Natural killer cell treated with Interleukin-12 subunit alpha and Interleukin-12 subunit beta and Interleukin-15 and Interleukin-18, amount 100 ng/mL, for 72 hours (primary cell): Measurements from ENCODE around the gene RAP1GAP. TPM values are rescaled to one million over a fixed set of nuclear protein-coding genes. Genes with fewer than 3 reads are reported as not detected.

Experiments used
- ATAC-seq, 2 donors: fragments of 150-1000 bp; cut with Tn5 transposase in 1 of 2; sonication (Bioruptor Pico), chemical (Tn5 transposase) in 1 of 2; 2 replicates each; pipeline ENCODE4 v1.10.0; 2021
- DNase-seq: peaks from one replicate; pipeline ENCODE4 v3.0.0; 2022; ENCODE audit warnings: low spot score
- H3K27ac Mint-ChIP-seq, 2 donors: 1 replicate in 1 of 2; 2 replicates in 1 of 2; pipeline ENCODE4 v1.8.0; 2022; ENCODE audit warnings: mixed read lengths in 2 of 2, mild to moderate bottlenecking in 1 of 2, moderate library complexity in 1 of 2
- H3K27me3 Mint-ChIP-seq, 2 donors: 1 replicate in 1 of 2; 2 replicates in 1 of 2; pipeline ENCODE4 v1.8.0; 2022; ENCODE audit warnings: mixed read lengths in 2 of 2
- H3K36me3 Mint-ChIP-seq: one replicate; pipeline ENCODE4 v1.8.0; 2022; ENCODE audit warnings: mixed read lengths
- H3K4me1 Mint-ChIP-seq, 2 donors: 1 replicate in 1 of 2; 2 replicates in 1 of 2; pipeline ENCODE4 v1.8.0; 2022; ENCODE audit warnings: low read depth in 2 of 2, mixed read lengths in 2 of 2, mild to moderate bottlenecking in 1 of 2
- H3K4me3 Mint-ChIP-seq: one replicate; pipeline ENCODE4 v1.8.0; 2022; ENCODE audit warnings: mixed read lengths
- H3K9me3 Mint-ChIP-seq: 2 replicates; pipeline ENCODE4 v1.8.0; 2022; ENCODE audit warnings: mixed read lengths
- total RNA-seq, 2 donors: library from RNA; stranded (reverse); gene quantifications; one replicate each; pipeline ENCODE4 v1.2.3, GENCODE V29; 2022

Gene RAP1GAP
- total RNA-seq, 2 donors from 2014 or later = 0.19 TPM; not detected in 1

- Mint-ChIP-seq H3K9me3 (no peaks in the 10 kb centered on the region), H3K27me3 (peaks cover 6 to 7% of the 10 kb centered on the region in 2 donors), H3K36me3 (no peaks in the 10 kb centered on the region), H3K27ac (no peak overlapping the region), H3K4me3 (no peak overlapping the region), H3K4me1 (peaks cover 11 to 13% of the 10 kb centered on the region in 2 donors)
- ATAC-seq = no peak
- DNase-seq = no peak
These were observed 63.0 kb downstream of the RAP1GAP start for GRCh38 chr1:21605964-21606705.

- H3K36me3 Mint-ChIP-seq = no peaks in the 10 kb centered on the region
These were observed 64.0 kb downstream of the RAP1GAP start for GRCh38 chr1:21605012-21605715.

GRCh38 chr1:21604208-21604957, 64.8 kb downstream of the RAP1GAP start:
- Mint-ChIP-seq H3K27ac (no peak overlapping the region), H3K4me3 (no peak overlapping the region), H3K36me3 (no peaks in the 10 kb centered on the region), H3K9me3 (no peaks in the 10 kb centered on the region), H3K27me3 (peaks cover 6 to 7% of the 10 kb centered on the region in 2 donors), H3K4me1 (peaks cover 11 to 13% of the 10 kb centered on the region in 2 donors)
- DNase-seq (no peak), ATAC-seq (no peak)

More at GRCh38 chr1:21605012-21605715, 64.0 kb downstream of the RAP1GAP start:
- H3K9me3 Mint-ChIP-seq = no peaks in the 10 kb centered on the region
- DNase-seq = no peak
- no peak overlapping the region for H3K27ac Mint-ChIP-seq
- H3K27me3 Mint-ChIP-seq = peaks cover 6 to 7% of the 10 kb centered on the region in 2 donors
- ATAC-seq = no peak
- no peak overlapping the region for H3K4me3 Mint-ChIP-seq
- H3K4me1 Mint-ChIP-seq = peaks cover 11 to 13% of the 10 kb centered on the region in 2 donors

GRCh38 chr1:21603177-21604138, 65.7 kb downstream of the RAP1GAP start:
- H3K4me1 Mint-ChIP-seq = peaks cover 11% of the 10 kb centered on the region in 2 donors

GRCh38 chr1:21601278-21602048, 67.7 kb downstream of the RAP1GAP start:
- Mint-ChIP-seq H3K27me3 (no peaks in the 10 kb centered on the region), H3K4me3 (no peak overlapping the region), H3K27ac (no peak overlapping the region), H3K4me1 (no peaks in the 10 kb centered on the region), H3K36me3 (no peaks in the 10 kb centered on the region), H3K9me3 (no peaks in the 10 kb centered on the region)
- no peak for DNase-seq
- no peak for ATAC-seq

More at GRCh38 chr1:21603177-21604138, 65.7 kb downstream of the RAP1GAP start:
- DNase-seq = no peak
- peaks cover 3 to 7% of the 10 kb centered on the region in 2 donors for H3K27me3 Mint-ChIP-seq
- H3K9me3 Mint-ChIP-seq = no peaks in the 10 kb centered on the region
- ATAC-seq = no peak
- no peak overlapping the region for H3K27ac Mint-ChIP-seq
- no peak overlapping the region for H3K4me3 Mint-ChIP-seq
- no peaks in the 10 kb centered on the region for H3K36me3 Mint-ChIP-seq

- no peaks in the 10 kb centered on the region for H3K27me3 Mint-ChIP-seq
- H3K4me3 Mint-ChIP-seq = no peak overlapping the region
- no peaks in the 10 kb centered on the region for H3K9me3 Mint-ChIP-seq
- H3K27ac Mint-ChIP-seq = no peak overlapping the region
- ATAC-seq (no peak), DNase-seq (no peak)
- no peaks in the 10 kb centered on the region for H3K36me3 Mint-ChIP-seq
- no peaks in the 10 kb centered on the region for H3K4me1 Mint-ChIP-seq
These were observed 69.8 kb downstream of the RAP1GAP start for GRCh38 chr1:21599402-21599801.

GRCh38 chr1:21598904-21599303, 70.3 kb downstream of the RAP1GAP start:
- no peak overlapping the region for H3K4me3 Mint-ChIP-seq
- DNase-seq (no peak), ATAC-seq (no peak)
- H3K4me1 Mint-ChIP-seq = no peaks in the 10 kb centered on the region
- H3K27me3 Mint-ChIP-seq = no peaks in the 10 kb centered on the region
- H3K9me3 Mint-ChIP-seq = no peaks in the 10 kb centered on the region
- no peaks in the 10 kb centered on the region for H3K36me3 Mint-ChIP-seq
- H3K27ac Mint-ChIP-seq = no peak overlapping the region

GRCh38 chr1:21598417-21598816, 70.7 kb downstream of the RAP1GAP start:
- Mint-ChIP-seq H3K27me3 (no peaks in the 10 kb centered on the region), H3K4me1 (no peaks in the 10 kb centered on the region), H3K9me3 (no peaks in the 10 kb centered on the region), H3K27ac (no peak overlapping the region), H3K4me3 (no peak overlapping the region), H3K36me3 (no peaks in the 10 kb centered on the region)
- ATAC-seq = no peak
- DNase-seq = no peak

- Mint-ChIP-seq H3K9me3 (no peaks in the 10 kb centered on the region), H3K36me3 (no peaks in the 10 kb centered on the region), H3K4me3 (no peak overlapping the region), H3K4me1 (no peaks in the 10 kb centered on the region), H3K27me3 (no peaks in the 10 kb centered on the region), H3K27ac (no peak overlapping the region)
- no peak for DNase-seq
- no peak for ATAC-seq
These were observed 71.4 kb downstream of the RAP1GAP start for GRCh38 chr1:21597753-21598152.

GRCh38 chr1:21596628-21597027, 72.5 kb downstream of the RAP1GAP start:
- DNase-seq (no peak), ATAC-seq (no peak)
- Mint-ChIP-seq H3K27me3 (no peaks in the 10 kb centered on the region), H3K4me3 (no peak overlapping the region), H3K4me1 (no peaks in the 10 kb centered on the region), H3K36me3 (no peaks in the 10 kb centered on the region), H3K27ac (no peak overlapping the region), H3K9me3 (no peaks in the 10 kb centered on the region)

GRCh38 chr1:21596174-21596573, 73.0 kb downstream of the RAP1GAP start:
- Mint-ChIP-seq H3K4me1 (no peaks in the 10 kb centered on the region), H3K36me3 (no peaks in the 10 kb centered on the region), H3K4me3 (no peak overlapping the region), H3K9me3 (no peaks in the 10 kb centered on the region), H3K27ac (no peak overlapping the region), H3K27me3 (no peaks in the 10 kb centered on the region)
- ATAC-seq (no peak), DNase-seq (no peak)

- ATAC-seq (no peak), DNase-seq (no peak)
- Mint-ChIP-seq H3K36me3 (no peaks in the 10 kb centered on the region), H3K27me3 (peaks cover 0 to 3% of the 10 kb centered on the region in 2 donors), H3K9me3 (no peaks in the 10 kb centered on the region), H3K27ac (no peak overlapping the region), H3K4me3 (no peak overlapping the region), H3K4me1 (no peaks in the 10 kb centered on the region)
These were observed 73.9 kb downstream of the RAP1GAP start for GRCh38 chr1:21594935-21595897.
